GM12872 (cell line): ENCODE measurements around the gene GSPT1.

Source experiments
- CTCF ChIP-seq: IDR thresholded peaks from 3 replicates; pipeline ENCODE4 v1.5.1; 2011; ENCODE audit warnings: low read depth, mild to moderate bottlenecking, low read length, moderate library complexity; ENCODE audit not compliant: insufficient read depth

The GSPT1 gene

DNA sequence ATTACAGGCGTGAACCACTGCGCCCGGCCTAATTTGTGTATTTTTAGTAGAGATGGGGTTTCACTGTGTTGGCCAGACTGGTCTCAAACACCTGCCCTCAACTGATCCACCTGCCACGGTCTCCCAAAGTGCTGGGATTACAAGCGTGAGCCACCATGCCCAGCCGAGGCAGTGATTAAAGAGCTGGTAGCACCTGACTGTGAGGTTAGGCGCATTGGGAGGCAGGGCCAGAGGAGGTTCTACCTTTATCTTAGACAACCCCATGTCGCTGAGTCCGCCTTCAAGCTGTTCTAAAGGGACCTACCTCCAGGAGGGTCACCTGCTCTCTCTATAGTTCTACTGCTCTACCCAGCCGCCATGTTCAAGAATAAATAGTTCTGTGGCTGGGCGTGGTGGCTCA is 72.5 kb downstream of the GSPT1 start:
- TF ChIP-seq CTCF, result no peak

DNA sequence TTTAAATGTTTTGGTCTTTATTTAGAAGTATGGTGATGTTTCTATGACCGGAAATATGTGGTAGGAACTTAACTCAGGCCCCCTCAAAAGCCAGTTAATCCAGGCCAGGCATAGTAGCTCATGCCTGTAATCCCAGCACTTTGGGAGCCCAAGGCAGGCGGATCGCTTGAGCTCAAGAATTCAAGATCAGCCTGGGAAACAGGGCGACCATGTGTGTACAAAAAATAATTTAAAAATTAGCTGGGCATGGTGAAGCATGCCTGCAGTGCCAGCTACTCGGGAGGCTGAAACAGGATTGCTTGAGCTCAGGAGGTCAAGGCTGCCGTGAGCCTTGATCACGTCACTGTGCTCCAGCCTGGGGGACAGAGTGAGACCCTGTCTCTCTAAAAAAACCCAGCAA is 74.7 kb downstream of the GSPT1 start:
- no peak for TF ChIP-seq CTCF

DNA sequence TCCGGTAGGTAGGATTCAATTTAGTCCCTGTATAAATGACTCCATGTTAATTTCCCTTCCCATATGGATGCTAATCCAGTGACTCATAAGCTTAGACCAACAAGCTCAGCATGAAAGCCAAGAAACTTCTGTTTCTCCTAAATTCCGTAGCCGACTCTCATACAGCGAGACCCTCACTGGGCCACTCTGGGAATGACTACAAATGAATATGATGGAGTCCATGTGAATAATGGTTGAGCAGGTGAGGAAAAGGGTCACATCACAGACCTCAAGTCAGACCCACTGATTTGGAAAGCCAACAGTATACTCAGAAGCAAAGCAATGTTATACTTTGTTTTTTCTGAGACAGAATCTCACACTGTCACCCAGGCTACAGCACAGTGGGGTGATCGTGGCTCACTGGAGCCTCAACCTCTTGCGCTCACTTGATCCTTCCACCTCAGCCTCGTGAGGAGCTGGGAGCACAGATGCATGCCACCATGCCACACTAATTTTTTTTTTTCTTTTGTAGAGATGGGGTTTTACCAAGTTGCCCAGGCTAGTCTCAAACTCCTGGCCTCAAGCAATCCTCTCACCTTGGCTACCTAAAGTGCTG is 79.0 kb downstream of the GSPT1 start:
- TF ChIP-seq CTCF, result no peak

GRCh38 chr16:11835891-11836649 is 79.7 kb downstream of the GSPT1 start:
- TF ChIP-seq CTCF, result no peak

DNA sequence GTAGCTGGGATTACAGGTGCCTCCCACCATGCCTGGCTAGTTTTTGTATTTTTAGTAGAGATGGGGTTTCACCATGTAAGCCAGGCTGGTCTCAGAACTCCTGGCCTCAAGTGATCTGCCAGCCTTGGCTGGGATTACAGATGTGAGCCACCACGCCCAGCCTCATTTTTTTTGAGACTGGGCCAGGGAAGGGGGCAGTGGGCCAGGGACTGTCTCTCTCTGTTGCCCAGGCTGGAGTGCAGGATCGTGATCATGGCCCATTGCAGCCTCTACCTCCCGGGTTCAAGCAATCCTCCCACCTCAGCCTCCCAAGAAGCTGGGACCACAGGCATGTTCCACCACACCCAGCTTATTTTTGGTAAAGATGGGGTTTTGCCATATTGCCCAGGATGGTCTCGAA is 80.4 kb downstream of the GSPT1 start:
- TF ChIP-seq CTCF, result no peak

DNA sequence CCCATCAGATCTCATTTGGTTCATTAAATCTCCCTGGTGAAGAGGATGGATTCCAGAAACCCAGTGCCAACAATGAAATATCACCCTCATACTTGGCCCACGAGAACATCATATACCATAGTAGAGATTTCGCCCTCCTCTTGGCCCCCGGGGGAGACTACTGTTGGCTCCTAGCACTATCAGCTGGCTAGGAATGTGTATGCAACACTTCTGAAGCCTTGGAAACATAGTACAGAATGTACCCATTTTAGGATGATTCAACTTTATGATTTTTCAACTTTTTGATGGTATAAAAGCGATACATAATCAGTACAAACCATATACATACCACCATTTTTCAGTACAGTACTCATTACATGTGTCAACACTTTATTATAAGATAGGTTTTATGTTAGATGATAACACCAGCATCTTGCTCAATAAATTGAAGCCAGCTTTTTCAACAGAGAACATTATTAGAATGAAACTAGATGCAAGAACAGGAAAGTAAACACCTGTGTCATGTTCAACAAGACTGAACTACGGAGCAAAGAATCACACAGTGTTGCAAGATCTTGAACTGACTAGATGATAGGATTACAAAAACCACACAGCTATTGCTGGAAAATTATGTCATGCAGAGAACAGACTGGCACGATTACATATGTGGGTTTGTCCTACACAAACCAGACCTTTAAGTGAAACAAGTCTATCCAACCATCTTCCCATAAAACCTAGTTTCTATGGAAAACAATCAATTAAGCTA is 81.6 kb downstream of the GSPT1 start:
- no peak for TF ChIP-seq CTCF

- TF ChIP-seq CTCF, result no peak
Observed at GRCh38 chr16:11828696-11829095, 87.1 kb downstream of the GSPT1 start.
